Sigmoid colon (tissue), 7 donors: ENCODE data around the gene ETV6. TPM values are rescaled to one million over a fixed set of nuclear protein-coding genes. Genes with fewer than 3 reads are reported as not detected.
A peak's percentile ranks its signal among the peaks of the same experiment; 100 is the strongest.

Source experiments
- DNase-seq: peaks from one replicate; pipeline ENCODE4 v3.0.0-alpha.2; 2019
- H3K27ac ChIP-seq, 4 donors: fragments of 200-600 bp; sonication (generic); one replicate each; pipeline ENCODE4 v1.5.1; 2016 to 2019; ENCODE audit warnings: mild to moderate bottlenecking in 1 of 4
- H3K27me3 ChIP-seq, 3 donors: fragments of 200-600 bp; sonication (generic); one replicate each; pipeline ENCODE4 v1.5.1; 2019; ENCODE audit warnings: mild to moderate bottlenecking in 1 of 3
- H3K36me3 ChIP-seq, 4 donors: fragments of 200-600 bp; sonication (generic); one replicate each; pipeline ENCODE4 v1.5.1; 2016 to 2019
- H3K4me1 ChIP-seq, 4 donors: fragments of 200-600 bp; sonication (generic); one replicate each; pipeline ENCODE4 v1.5.1; 2017 to 2019
- H3K4me3 ChIP-seq, 4 donors: fragments of 200-600 bp; sonication (generic); one replicate each; pipeline ENCODE4 v1.5.1; 2017 to 2019; ENCODE audit warnings: mild to moderate bottlenecking in 2 of 4, moderate library complexity in 1 of 4
- H3K9me3 ChIP-seq, 4 donors: fragments of 200-600 bp in 3 of 4; sonication (generic) in 3 of 4; one replicate each; pipeline versions ENCODE4 v1.5.1 to v1.6.1; 2013 to 2019
- EP300 ChIP-seq, 4 donors: sonication (generic); formaldehyde crosslinking; IDR thresholded peaks; one replicate each; pipeline ENCODE4 v1.6.1; 2017; ENCODE audit warnings: antibody characterized with exemption in 4 of 4
- POLR2A ChIP-seq, 2 donors: fragments of 450-650 bp; IDR thresholded peaks; one replicate each; pipeline ENCODE4 v1.6.1; 2016; ENCODE audit warnings: antibody characterized with exemption in 2 of 2, mild to moderate bottlenecking in 2 of 2, moderate library complexity in 2 of 2
- POLR2AphosphoS5 ChIP-seq, 4 donors: sonication (generic); formaldehyde crosslinking; IDR thresholded peaks; one replicate each; pipeline ENCODE4 v1.6.1; 2017; ENCODE audit warnings: antibody characterized with exemption in 4 of 4
- WGBS, 2 donors: extraction: QIAGEN DNeasy Blood & Tissue Kit; methylation state at CpG; one replicate each; pipeline ENCODE4 v1.1.7; 2013; 5-methylcytosine and 5-hydroxymethylcytosine counted together
- intact Hi-C: fragments of 100-400 bp; cut with DNase I; formaldehyde crosslinking; loops from one replicate; pipeline ENCODE4 v1.15.1; 2023
- polyA plus RNA-seq, 3 donors: library from polyadenylated mRNA; stranded (reverse); fragments of 200-250 nt; gene quantifications; one replicate each; pipeline ENCODE4 v1.2.3, GENCODE V29; 2013
- total RNA-seq, 4 donors: library from RNA; depleted of rRNA; stranded (reverse); fragments of >200 nt; gene quantifications; one replicate each; pipeline ENCODE4 v1.1.0, GENCODE V29; 2016
- TF ChIP-seq, protein P1 (sequence below), 4 experiments: fragments of 450-650 bp in 3 of 4; fragments of 200-600 bp in 1 of 4; IDR thresholded peaks; one replicate each; pipeline ENCODE4 v1.5.1; 2016 to 2019; ENCODE audit warnings: antibody characterized with exemption in 4 of 4, mild to moderate bottlenecking in 3 of 4, moderate library complexity in 2 of 4
- donor health status: healthy with polysubstance abuse.
- donor health status: Bipolar disorder and iron deficiency.
- donor health status: healthy.

The ETV6 gene
- total and polyA plus RNA-seq, 7 donors, result 8.4 to 35.2 (median 16.3) TPM

DNA sequence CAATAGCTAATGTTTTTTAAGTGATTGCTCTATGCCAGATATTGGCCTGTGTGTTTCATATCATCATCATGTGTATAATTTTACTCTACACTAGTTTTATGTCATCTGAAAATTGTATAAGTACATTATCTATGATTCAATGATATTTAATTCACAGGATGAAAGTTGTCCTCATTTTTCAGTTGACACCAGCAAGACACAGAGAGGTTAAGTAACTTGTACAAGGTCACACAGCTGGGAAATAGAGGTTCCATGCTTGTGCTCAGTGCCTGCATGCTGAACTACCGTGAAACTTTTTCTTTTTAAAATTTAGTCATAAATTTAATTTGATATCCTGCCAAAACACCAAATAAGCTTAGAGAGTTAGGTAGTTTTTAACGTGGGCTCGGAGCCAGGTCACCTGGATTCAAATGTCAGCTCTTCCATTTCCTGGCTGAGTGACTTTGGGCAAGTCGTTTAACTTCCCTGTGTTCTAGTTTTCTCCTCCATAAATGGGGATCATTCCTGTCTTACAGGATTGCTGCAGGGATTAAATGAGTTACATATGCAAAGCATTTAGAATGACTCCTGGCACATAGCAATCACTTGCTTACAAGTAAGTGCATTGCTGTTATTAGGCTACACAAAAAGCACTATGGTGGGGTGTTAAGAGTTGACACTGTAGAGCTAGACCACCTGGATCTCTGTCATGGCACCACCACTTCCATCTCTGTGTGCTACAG lies 183.9 kb downstream of the ETV6 start:
- no peaks in the 10 kb centered on the region for H3K36me3 ChIP-seq
- TF ChIP-seq, protein P1, sequence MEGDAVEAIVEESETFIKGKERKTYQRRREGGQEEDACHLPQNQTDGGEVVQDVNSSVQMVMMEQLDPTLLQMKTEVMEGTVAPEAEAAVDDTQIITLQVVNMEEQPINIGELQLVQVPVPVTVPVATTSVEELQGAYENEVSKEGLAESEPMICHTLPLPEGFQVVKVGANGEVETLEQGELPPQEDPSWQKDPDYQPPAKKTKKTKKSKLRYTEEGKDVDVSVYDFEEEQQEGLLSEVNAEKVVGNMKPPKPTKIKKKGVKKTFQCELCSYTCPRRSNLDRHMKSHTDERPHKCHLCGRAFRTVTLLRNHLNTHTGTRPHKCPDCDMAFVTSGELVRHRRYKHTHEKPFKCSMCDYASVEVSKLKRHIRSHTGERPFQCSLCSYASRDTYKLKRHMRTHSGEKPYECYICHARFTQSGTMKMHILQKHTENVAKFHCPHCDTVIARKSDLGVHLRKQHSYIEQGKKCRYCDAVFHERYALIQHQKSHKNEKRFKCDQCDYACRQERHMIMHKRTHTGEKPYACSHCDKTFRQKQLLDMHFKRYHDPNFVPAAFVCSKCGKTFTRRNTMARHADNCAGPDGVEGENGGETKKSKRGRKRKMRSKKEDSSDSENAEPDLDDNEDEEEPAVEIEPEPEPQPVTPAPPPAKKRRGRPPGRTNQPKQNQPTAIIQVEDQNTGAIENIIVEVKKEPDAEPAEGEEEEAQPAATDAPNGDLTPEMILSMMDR (IDR thresholded peaks at IDR 0.05), result no peak
- TF ChIP-seq POLR2AphosphoS5 (IDR thresholded peaks at IDR 0.05), result no peak
- no peak for TF ChIP-seq POLR2A (IDR thresholded peaks at IDR 0.05)
- TF ChIP-seq EP300 (IDR thresholded peaks at IDR 0.05), result no peak
- H3K27me3 ChIP-seq, result no peaks in the 10 kb centered on the region
- H3K27ac ChIP-seq, result peak overlapping the region in 2 of 4 donors; percentile 78 to 80
- peaks cover 0 to 89% (median 65%) of the 10 kb centered on the region in 4 donors for H3K4me1 ChIP-seq
- H3K9me3 ChIP-seq, result no peaks in the 10 kb centered on the region
- no peak overlapping the region for H3K4me3 ChIP-seq
- no peak for DNase-seq
- WGBS, 2 donors, result 41 to 74% methylated on average over 4 of the region's 4 CpGs
- intact Hi-C loops, result no loop called here

DNA sequence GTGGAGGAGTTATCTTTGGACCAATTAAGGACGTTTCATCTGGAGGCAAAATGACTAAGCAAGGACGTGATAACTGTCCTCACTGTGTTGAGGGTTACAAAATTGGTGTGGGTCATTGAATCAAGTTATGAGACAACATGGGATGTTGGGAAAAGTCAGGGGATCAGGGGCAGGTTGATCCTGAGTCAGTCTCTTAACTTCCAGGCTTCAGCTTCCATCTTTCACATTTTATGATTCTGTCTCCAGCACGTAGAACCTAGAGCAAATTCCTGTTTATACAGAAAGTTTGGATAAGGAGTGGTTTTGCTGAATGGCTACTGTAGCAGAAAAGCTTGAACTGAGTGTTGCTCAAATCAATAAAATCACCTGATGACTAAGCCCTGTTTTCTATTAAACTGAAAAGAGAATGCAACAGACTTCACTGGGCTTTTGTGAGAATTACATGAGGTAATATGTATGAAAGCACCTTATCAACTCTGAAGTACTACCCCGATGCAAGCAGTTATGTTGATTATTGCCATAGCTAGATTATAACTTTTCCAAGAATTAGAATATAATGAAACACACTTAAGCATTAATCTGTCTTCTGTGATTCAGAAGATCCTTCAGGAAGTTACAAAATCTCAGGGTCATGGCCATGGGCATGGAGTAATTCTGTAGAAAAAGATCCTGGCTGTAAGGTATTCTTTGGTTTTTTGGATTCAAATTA lies 184.8 kb downstream of the ETV6 start:
- Histone ChIP-seq H3K27ac (peak overlapping the region in 3 of 4 donors; percentile 57 to 80 (median 78)), H3K4me1 (peaks cover 0 to 89% (median 71%) of the 10 kb centered on the region in 4 donors), H3K4me3 (no peak overlapping the region), H3K36me3 (no peaks in the 10 kb centered on the region), H3K9me3 (no peaks in the 10 kb centered on the region), H3K27me3 (no peaks in the 10 kb centered on the region)
- TF ChIP-seq, protein P1 (IDR thresholded peaks at IDR 0.05), result no peak
- TF ChIP-seq EP300 (IDR thresholded peaks at IDR 0.05), result no peak
- no peak for TF ChIP-seq POLR2A (IDR thresholded peaks at IDR 0.05)
- no peak for TF ChIP-seq POLR2AphosphoS5 (IDR thresholded peaks at IDR 0.05)
- intact Hi-C loops, result no loop called here
- 16 to 51% methylated on average over 4 of the region's 4 CpGs for WGBS, 2 donors
- DNase-seq, result no peak

DNA sequence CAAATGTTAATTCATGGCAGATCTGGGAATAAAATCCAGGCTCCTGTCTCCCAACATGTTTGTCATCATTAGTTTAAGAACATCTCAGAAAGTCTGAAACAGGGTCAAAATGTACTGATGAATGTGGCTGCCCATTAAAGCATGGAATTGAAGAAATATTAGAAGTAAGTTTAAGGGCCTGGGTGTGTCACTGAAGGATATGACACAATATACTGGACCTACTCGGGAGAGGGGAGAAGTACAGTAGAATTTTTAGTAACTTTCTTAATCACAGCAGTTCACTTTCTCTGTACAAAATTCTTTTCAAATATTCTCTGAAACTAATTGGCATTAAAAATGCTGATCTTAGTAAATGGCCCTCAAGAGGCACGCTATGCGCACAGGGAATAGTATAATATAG lies 185.5 kb downstream of the ETV6 start:
- WGBS, 2 donors, result 74 to 79% methylated on average over 3 of the region's 3 CpGs
- peaks cover 0 to 89% (median 71%) of the 10 kb centered on the region in 4 donors for H3K4me1 ChIP-seq

DNA sequence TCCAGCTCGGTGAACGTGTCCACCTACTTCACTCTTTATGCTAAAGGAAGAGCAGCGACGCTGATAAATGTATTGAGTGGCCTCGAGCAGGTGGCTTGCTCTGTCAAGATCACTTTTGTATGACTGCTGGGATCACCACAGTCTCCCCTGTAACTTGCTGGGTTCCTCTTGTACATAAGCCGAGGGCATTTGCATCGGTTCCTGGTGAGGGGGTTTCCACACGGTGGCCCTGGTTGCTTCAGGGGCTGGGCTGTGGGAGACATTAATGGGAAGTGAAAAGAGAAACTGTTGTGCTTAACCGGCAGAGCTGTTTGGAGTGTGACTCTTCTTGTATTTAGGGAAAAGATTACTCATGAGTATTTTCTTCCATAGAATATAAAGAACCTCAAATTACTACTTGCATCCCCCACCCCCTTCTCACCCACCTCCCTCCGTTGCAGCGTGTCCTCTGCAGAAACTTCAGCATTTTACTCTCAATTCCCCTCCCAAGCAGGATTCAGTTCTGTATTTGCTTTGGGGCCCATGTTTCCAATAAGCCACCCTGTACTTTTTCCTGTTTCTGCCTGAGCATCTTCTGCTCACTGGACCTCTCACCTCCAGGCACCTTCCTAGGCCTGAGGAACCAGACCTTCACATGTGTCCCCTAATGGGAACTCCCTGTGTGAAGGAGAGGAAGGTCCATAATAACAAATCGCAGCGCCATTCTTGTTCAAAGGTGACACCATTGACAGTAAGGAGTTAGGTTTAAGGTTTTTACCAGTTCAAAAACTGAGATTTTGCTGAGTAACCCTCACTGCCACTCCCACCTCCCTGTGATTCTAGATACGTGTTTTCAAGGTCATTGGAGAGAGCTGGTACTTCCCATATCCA lies 187.0 kb downstream of the ETV6 start:
- intact Hi-C loops, result no loop called here
- TF ChIP-seq, protein P1 (IDR thresholded peaks at IDR 0.05), result no peak
- TF ChIP-seq POLR2A (IDR thresholded peaks at IDR 0.05), result no peak
- TF ChIP-seq POLR2AphosphoS5 (IDR thresholded peaks at IDR 0.05), result no peak
- TF ChIP-seq EP300 (IDR thresholded peaks at IDR 0.05), result no peak
- no peak overlapping the region for H3K4me3 ChIP-seq
- H3K36me3 ChIP-seq, result peaks cover 0 to 6% (median 1%) of the 10 kb centered on the region in 4 donors
- H3K27ac ChIP-seq, result peak overlapping the region; percentile 37 to 80 (median 66)
- no peaks in the 10 kb centered on the region for H3K9me3 ChIP-seq
- 51 to 79% methylated on average over 14 of the region's 14 CpGs for WGBS, 2 donors
- no peak for DNase-seq
- no peaks in the 10 kb centered on the region for H3K27me3 ChIP-seq
- peaks cover 0 to 87% (median 69%) of the 10 kb centered on the region in 4 donors for H3K4me1 ChIP-seq

More for the DNA sequence above, 185.5 kb downstream of the ETV6 start:
- Histone ChIP-seq H3K27me3 (no peaks in the 10 kb centered on the region), H3K9me3 (no peaks in the 10 kb centered on the region), H3K36me3 (peaks cover 0 to 3% (median 0%) of the 10 kb centered on the region in 4 donors), H3K27ac (peak overlapping the region; percentile 3 to 80 (median 68)), H3K4me3 (no peak overlapping the region)
- no peak for TF ChIP-seq POLR2AphosphoS5 (IDR thresholded peaks at IDR 0.05)
- TF ChIP-seq EP300 (IDR thresholded peaks at IDR 0.05), result no peak
- TF ChIP-seq, protein P1 (IDR thresholded peaks at IDR 0.05), result no peak
- TF ChIP-seq POLR2A (IDR thresholded peaks at IDR 0.05), result no peak
- intact Hi-C loops, result no loop called here
- no peak for DNase-seq
